Measurements from ENCODE around the gene TNFRSF25.

DNA sequence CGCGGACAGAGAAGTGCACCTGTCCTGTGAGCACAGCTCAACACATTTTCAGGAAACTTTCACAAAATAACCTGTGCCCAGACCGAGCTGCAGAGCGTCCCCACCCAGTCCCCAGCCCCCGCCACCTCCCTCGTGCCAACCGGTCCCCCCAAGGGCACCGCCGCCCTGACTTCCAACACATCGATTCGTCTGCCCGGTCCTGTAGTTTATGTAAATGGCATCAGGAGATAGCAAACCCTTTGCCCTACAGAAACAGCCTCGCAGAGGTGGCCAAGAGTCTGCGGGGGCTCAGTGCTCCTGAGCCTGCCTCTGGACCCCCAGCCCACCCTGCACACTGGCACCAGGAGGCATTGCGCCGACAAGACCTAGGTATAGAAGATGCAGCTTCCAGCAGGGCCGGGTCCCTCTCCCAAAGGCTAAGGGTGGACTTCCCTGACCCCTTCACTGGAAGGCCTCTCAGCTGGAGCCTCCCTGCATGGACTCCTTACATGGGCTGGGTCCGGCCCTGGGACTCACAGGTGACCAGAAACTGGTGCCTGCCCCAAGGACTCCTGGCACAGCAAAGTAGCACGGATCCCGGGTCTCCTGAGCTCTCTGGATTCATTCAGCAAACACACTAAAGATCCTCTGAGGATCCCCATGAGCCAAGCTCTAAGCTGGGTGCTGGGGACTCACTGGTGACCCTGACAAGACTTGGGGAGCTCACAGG lies 32.0 kb upstream of the TNFRSF25 start:
- TF ChIP-seq, protein P1, sequence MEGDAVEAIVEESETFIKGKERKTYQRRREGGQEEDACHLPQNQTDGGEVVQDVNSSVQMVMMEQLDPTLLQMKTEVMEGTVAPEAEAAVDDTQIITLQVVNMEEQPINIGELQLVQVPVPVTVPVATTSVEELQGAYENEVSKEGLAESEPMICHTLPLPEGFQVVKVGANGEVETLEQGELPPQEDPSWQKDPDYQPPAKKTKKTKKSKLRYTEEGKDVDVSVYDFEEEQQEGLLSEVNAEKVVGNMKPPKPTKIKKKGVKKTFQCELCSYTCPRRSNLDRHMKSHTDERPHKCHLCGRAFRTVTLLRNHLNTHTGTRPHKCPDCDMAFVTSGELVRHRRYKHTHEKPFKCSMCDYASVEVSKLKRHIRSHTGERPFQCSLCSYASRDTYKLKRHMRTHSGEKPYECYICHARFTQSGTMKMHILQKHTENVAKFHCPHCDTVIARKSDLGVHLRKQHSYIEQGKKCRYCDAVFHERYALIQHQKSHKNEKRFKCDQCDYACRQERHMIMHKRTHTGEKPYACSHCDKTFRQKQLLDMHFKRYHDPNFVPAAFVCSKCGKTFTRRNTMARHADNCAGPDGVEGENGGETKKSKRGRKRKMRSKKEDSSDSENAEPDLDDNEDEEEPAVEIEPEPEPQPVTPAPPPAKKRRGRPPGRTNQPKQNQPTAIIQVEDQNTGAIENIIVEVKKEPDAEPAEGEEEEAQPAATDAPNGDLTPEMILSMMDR (IDR thresholded peaks at IDR 0.05), result no peak
- no peak for TF ChIP-seq POLR2A (IDR thresholded peaks at IDR 0.05)
